Panc1 (cell line): ENCODE results near the gene MNAT1. TPM values are rescaled to one million over a fixed set of nuclear protein-coding genes. Genes with fewer than 3 reads are reported as not detected.
"Not testable (repeated sequence)": the region's sequence is repeated elsewhere in the genome, so short reads cannot be mapped to it uniquely, and the experiment has no call there.

ENCODE experiments used
- ATAC-seq: fragments of 200-7000 bp; cut with Tn5 transposase; 2 replicates; pipeline ENCODE4 v1.9.1; 2020; ENCODE audit warnings: mild to moderate bottlenecking, moderate library complexity
- BruUV-seq: library from RNA; stranded (reverse); fragments of 400-500 nt; replicated peaks from 2 replicates; lab custom pipeline; 2021; lab: Mats Ljungman, UMichigan
- CTCF ChIA-PET: fragments of 300-600 bp; sonication (Branson Sonifier 250); formaldehyde crosslinking; loops from one replicate; lab custom pipeline; 2022; ENCODE audit warnings: antibody characterized with exemption; lab: Charles Lee
- POLR2A ChIA-PET: fragments of 300-600 bp; sonication (Branson Sonifier 250); formaldehyde crosslinking; loops from one replicate; lab custom pipeline; 2022; ENCODE audit warnings: antibody characterized with exemption; lab: Charles Lee
- DNase-seq: peaks from one replicate; pipeline ENCODE4 v3.0.0-alpha.2; 2010; ENCODE audit warnings: low read depth, low spot score
- H3K27ac ChIP-seq: 2 replicates; pipeline ENCODE4 v1.5.1; 2011; ENCODE audit warnings: mild to moderate bottlenecking, low read length, inconsistent platforms
- H3K27me3 ChIP-seq: fragments of 200-500 bp; sonication (Bioruptor generic); 2 replicates; pipeline ENCODE4 v1.6.0; 2014; ENCODE audit warnings: low read length, inconsistent platforms; ENCODE audit not compliant: control insufficient read depth, insufficient read depth
- H3K36me3 ChIP-seq: fragments of 200-500 bp; sonication (Bioruptor generic); 2 replicates; pipeline ENCODE4 v1.5.1; 2014; ENCODE audit warnings: inconsistent platforms, mild to moderate bottlenecking, low read length, moderate library complexity; ENCODE audit not compliant: control insufficient read depth, insufficient read depth
- H3K4me1 ChIP-seq: 2 replicates; pipeline ENCODE4 v1.5.1; 2011; ENCODE audit warnings: inconsistent platforms, mild to moderate bottlenecking, low read length, moderate library complexity; ENCODE audit not compliant: control insufficient read depth, insufficient read depth
- H3K4me3 ChIP-seq, 2 experiments: 2 replicates each; pipeline ENCODE4 v1.5.1; 2011 to 2012; ENCODE audit warnings: low read depth in 2 of 2, low read length in 2 of 2, mild to moderate bottlenecking in 2 of 2, inconsistent platforms in 1 of 2, moderate library complexity in 1 of 2
- H3K9me3 ChIP-seq: fragments of 200-500 bp; sonication (Bioruptor generic); 2 replicates; pipeline ENCODE4 v1.5.1; 2014; ENCODE audit warnings: low read depth, mild to moderate bottlenecking, inconsistent platforms, low read length, moderate library complexity; ENCODE audit not compliant: control insufficient read depth, insufficient read depth
- POLR2AphosphoS5 ChIP-seq: IDR thresholded peaks from 2 replicates; pipeline ENCODE4 v1.6.1; 2012; ENCODE audit warnings: mild to moderate bottlenecking, low read depth, low read length, moderate library complexity
- SIN3A ChIP-seq: IDR thresholded peaks from 2 replicates; pipeline ENCODE4 v1.6.1; 2012; ENCODE audit warnings: low read depth, mild to moderate bottlenecking, low read length, moderate library complexity, borderline replicate concordance; ENCODE audit not compliant: insufficient read depth
- TCF7L2 ChIP-seq: IDR thresholded peaks from 2 replicates; pipeline ENCODE4 v1.6.1; 2011; ENCODE audit warnings: mild to moderate bottlenecking, low read depth, low read length, inconsistent platforms
- in situ Hi-C: cut with HindIII; loops from 2 replicates; pipeline ENCODE4 v1.10.0; 2016; ENCODE audit warnings: low sequenced_read_pairs, low pct_unique_long_range_greater_than_20kb
- intact Hi-C: fragments of 100-400 bp; cut with micrococcal nuclease; formaldehyde crosslinking; loops from one replicate; pipeline ENCODE4 v1.10.0; 2022; ENCODE audit not compliant: unreplicated experiment
- total RNA-seq: library from RNA; stranded (reverse); gene quantifications from one replicate; pipeline ENCODE4 v1.2.1, GENCODE V29; 2021; ENCODE audit not compliant: unreplicated experiment
- TF ChIP-seq, protein P1 (sequence below): fragments of 450-650 bp; IDR thresholded peaks from 2 replicates; pipeline ENCODE4 v1.5.1; 2017; ENCODE audit warnings: mild to moderate bottlenecking
- TF ChIP-seq, protein P2 (sequence below), 2 experiments: IDR thresholded peaks; 2 replicates each; pipeline ENCODE4 v1.6.1; 2011 to 2012; ENCODE audit warnings: low read depth in 2 of 2, control low read depth in 1 of 2, low read length in 1 of 2, mild to moderate bottlenecking in 1 of 2, moderate library complexity in 1 of 2; ENCODE audit not compliant: insufficient read depth in 1 of 2

MNAT1 gene
- total RNA-seq, 1 experiment from 2014 or later: 29.4 TPM

DNA sequence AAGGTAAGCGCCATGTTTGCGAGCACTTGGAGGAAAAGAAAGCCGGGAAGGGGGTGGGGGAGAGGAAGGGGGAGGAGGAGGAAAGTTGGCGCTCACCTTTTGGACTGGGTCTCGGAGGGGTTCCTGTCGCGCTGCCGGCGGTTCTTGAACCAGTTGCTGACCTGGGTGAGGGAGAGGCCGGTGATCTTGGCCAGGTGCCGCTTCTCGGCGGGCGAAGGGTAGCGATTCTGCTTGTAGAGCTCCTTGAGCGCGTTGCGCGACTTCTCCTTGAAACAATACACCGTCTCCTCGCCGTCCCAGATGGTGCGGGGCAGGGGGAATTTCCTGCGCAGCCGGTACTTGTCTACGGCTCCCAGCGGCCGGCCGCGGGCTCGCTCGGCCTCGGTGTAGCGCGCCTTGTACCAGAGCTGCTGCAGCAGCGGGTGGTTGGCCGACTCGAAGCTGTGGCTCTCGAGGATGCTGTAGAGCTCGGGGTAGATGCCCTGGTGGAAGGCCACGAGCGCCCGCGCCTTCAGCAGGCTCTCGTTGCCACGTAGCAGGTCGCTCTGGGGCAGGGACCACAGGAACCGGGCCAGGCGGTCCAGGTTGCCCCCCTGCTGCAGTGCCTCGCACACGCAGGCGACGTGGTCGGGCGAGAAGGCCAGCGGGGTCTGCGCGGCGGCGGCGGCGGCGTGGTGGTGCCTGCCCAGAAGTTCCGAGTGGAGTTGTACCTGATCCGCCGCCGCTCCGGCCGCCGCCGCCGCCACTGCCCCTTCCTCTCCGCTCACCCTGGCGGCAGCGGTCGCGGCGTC, 11.2 kb upstream of the MNAT1 start:
- ATAC-seq (peak; percentile 44), DNase-seq (no peak)
- Histone ChIP-seq H3K9me3 (no peaks in the 10 kb centered on the region), H3K4me3 (peak overlapping the region; percentile 79 to 80), H3K4me1 (peaks cover 11% of the 10 kb centered on the region), H3K27ac (peak overlapping the region; percentile 89), H3K36me3 (peaks cover 15% of the 10 kb centered on the region), H3K27me3 (no peaks in the 10 kb centered on the region)
- CTCF ChIA-PET: no interaction called here
- in situ Hi-C loops: no loop called here
- BruUV-seq: no TSS peak
- intact Hi-C loops: loop anchor here (5.0 to 10.0 kb wide), 2 partner anchors 76 to 301 kb away; partner anchors contain the start of gene SIX1
- POLR2A ChIA-PET: no interaction called here
- TF ChIP-seq SIN3A (0 out of 2 replicates have a peak, but pooled peaks have one; percentile 36), TCF7L2 (no peak)

DNA sequence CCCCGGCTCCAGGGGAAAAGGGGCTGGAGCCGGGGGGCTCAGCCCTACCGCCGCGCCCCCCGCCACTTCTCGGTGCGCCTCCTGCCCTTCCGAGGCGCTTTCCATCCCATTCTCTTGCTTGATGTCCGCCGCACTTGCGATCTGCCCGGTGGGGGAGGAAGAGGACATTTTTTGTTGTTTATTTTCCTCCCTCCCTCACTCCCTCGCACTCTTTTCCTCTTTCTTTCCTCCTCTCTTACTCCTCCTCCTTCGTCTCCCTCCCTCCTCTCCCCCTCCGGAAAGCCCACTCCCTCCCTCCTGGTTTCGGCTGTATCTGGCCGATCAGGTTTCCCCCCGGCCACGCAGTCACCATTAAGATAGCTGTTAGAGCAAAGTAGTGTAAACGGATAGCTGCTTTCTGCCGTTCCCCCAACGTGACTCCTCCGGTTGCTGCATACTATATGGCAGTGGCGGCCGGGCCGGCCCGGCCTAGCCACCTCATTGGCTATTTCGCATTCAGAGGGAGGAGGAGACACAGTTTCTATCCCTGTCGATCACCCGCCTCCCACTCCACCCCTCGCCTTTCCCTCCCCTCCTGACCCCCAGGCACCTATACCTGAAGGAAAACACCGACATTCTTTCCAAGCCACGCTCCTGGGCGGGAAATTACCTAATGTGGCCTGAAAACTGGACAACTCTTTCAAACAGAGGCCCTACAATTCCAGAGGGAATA, 10.5 kb upstream of the MNAT1 start, which contains the start of gene SIX4:
SIX4 (minus strand) TSS at position 445 of the 712 bp plus-strand sequence; CDS start at position 168, 277 bp downstream.
- peak within 1 kb of the TSS; percentile 79 to 80 for H3K4me3 ChIP-seq
- ATAC-seq: peak; percentile 91
- H3K36me3 ChIP-seq: peaks cover 9% of the 10 kb centered on the region
- ChIA-PET CTCF (no interaction called here), POLR2A (interaction anchor here (0.6 kb wide), 1 partner anchor 9 kb away, joined by 4 read pairs; no protein-coding TSS in a partner anchor)
- peak within 1 kb of the TSS; percentile 89 for H3K27ac ChIP-seq
- H3K4me1 ChIP-seq: peaks cover 11% of the 10 kb centered on the region
- H3K9me3 ChIP-seq: no peaks in the 10 kb centered on the region
- intact Hi-C loops (loop anchor here (1.0 to 10.0 kb wide), 3 partner anchors 77 to 301 kb away; partner anchors contain the start of genes SIX1, SLC38A6 and TRMT5), in situ Hi-C loops (no loop called here)
- DNase-seq: peak; percentile 35
- H3K27me3 ChIP-seq: no peaks in the 10 kb centered on the region
- BruUV-seq: TSS peak; percentile 86
- TF ChIP-seq POLR2AphosphoS5: peak; percentile 78
- TF ChIP-seq TCF7L2: no peak

DNA sequence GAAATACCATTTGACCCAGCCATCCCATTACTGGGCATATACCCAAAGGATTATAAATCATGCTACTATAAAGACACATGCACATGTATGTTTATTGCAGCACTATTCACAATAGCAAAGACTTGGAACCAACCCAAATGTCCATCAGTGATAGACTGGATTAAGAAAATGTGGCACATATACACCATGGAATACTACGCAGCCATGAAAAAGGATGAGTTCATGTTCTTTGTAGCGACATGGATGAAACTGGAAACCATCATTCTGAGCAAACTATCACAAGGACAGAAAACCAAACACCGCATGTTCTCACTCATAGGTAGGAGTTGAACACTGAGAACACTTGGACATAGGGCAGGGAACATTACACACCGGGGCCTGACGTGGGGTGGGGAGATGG, 3.3 kb upstream of the MNAT1 start:
- POLR2A ChIA-PET, DNase-seq, H3K4me1 ChIP-seq, H3K36me3 ChIP-seq, BruUV-seq, CTCF ChIA-PET, in situ Hi-C loops, H3K9me3 ChIP-seq, H3K27me3 ChIP-seq, H3K27ac ChIP-seq, ATAC-seq, intact Hi-C loops, H3K4me3 ChIP-seq: not testable (repeated sequence)

DNA sequence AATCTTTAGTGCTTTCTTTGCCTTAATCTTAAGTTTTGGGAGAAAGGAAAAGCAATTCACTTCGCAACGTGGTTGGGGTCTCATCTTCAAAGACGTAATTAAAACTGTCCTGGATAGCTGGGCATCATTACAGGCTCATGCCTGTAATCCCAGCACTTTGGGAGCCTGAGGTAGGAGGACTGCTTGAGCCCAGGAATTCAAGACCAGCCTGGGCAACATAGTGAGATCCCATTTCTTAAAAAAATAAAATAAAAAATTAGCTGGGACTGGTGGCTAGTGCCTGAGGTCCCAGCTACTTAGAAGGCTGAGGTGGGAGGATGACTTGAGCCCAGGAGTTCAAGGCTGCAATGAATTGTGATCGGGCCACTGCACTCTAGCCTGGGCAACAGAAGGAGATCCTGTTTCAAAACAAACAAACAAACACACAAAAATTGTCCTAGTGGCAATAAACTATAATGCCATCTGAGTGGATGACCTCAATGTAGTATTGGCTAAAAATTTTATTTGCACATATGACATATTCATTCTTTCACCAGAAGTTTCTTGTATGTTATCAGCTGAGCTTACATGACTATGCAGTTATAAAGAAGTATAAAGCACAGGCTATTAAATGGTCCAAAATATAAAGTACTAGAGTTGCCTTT, 1.6 kb upstream of the MNAT1 start:
- Histone ChIP-seq H3K27me3 (no peaks in the 10 kb centered on the region), H3K4me1 (no peaks in the 10 kb centered on the region; the same call in 1 of the 2 replicates), H3K9me3 (no peaks in the 10 kb centered on the region), H3K4me3 (no peak overlapping the region), H3K36me3 (no peaks in the 10 kb centered on the region; the same call in 1 of the 2 replicates), H3K27ac (no peak overlapping the region)
- DNase-seq: no peak
- in situ Hi-C loops (no loop called here), intact Hi-C loops (no loop called here)
- TF ChIP-seq, protein P1, sequence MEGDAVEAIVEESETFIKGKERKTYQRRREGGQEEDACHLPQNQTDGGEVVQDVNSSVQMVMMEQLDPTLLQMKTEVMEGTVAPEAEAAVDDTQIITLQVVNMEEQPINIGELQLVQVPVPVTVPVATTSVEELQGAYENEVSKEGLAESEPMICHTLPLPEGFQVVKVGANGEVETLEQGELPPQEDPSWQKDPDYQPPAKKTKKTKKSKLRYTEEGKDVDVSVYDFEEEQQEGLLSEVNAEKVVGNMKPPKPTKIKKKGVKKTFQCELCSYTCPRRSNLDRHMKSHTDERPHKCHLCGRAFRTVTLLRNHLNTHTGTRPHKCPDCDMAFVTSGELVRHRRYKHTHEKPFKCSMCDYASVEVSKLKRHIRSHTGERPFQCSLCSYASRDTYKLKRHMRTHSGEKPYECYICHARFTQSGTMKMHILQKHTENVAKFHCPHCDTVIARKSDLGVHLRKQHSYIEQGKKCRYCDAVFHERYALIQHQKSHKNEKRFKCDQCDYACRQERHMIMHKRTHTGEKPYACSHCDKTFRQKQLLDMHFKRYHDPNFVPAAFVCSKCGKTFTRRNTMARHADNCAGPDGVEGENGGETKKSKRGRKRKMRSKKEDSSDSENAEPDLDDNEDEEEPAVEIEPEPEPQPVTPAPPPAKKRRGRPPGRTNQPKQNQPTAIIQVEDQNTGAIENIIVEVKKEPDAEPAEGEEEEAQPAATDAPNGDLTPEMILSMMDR: no peak
- no peak for TF ChIP-seq TCF7L2
- no peak for TF ChIP-seq SIN3A
- TF ChIP-seq POLR2AphosphoS5: no peak
- TF ChIP-seq, protein P2, sequence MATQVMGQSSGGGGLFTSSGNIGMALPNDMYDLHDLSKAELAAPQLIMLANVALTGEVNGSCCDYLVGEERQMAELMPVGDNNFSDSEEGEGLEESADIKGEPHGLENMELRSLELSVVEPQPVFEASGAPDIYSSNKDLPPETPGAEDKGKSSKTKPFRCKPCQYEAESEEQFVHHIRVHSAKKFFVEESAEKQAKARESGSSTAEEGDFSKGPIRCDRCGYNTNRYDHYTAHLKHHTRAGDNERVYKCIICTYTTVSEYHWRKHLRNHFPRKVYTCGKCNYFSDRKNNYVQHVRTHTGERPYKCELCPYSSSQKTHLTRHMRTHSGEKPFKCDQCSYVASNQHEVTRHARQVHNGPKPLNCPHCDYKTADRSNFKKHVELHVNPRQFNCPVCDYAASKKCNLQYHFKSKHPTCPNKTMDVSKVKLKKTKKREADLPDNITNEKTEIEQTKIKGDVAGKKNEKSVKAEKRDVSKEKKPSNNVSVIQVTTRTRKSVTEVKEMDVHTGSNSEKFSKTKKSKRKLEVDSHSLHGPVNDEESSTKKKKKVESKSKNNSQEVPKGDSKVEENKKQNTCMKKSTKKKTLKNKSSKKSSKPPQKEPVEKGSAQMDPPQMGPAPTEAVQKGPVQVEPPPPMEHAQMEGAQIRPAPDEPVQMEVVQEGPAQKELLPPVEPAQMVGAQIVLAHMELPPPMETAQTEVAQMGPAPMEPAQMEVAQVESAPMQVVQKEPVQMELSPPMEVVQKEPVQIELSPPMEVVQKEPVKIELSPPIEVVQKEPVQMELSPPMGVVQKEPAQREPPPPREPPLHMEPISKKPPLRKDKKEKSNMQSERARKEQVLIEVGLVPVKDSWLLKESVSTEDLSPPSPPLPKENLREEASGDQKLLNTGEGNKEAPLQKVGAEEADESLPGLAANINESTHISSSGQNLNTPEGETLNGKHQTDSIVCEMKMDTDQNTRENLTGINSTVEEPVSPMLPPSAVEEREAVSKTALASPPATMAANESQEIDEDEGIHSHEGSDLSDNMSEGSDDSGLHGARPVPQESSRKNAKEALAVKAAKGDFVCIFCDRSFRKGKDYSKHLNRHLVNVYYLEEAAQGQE (IDR thresholded peaks at IDR 0.05; ENCODE audit: insufficient read depth in 1 of 2, low read depth in 2 of 2, low read length in 1 of 2): no peak
- no peak for ATAC-seq
- no TSS peak for BruUV-seq
- CTCF ChIA-PET: no interaction called here
- POLR2A ChIA-PET: interaction anchor here (0.6 kb wide), 1 partner anchor 9 kb away, joined by 4 read pairs; the partner anchor contains the start of gene SIX4
